Calu3 (cell line): ENCODE measurements around the gene MSL3B.

Source experiments
- BruUV-seq: library from RNA; stranded (reverse); fragments of 400-500 nt; replicated peaks from 2 replicates; lab custom pipeline; 2021; lab: Mats Ljungman, UMichigan
- CTCF ChIA-PET: fragments of 300-600 bp; sonication (Branson Sonifier 250); formaldehyde crosslinking; loops from one replicate; lab custom pipeline; 2022; ENCODE audit warnings: antibody characterized with exemption; lab: Charles Lee
- DNase-seq: peaks from one replicate; pipeline ENCODE4 v3.0.0; 2022
- H3K27ac Mint-ChIP-seq: one replicate; pipeline ENCODE4 v1.8.0; 2022; ENCODE audit warnings: mixed read lengths; ENCODE audit not compliant: unreplicated experiment
- H3K27me3 Mint-ChIP-seq: one replicate; pipeline ENCODE4 v1.8.0; 2022; ENCODE audit warnings: mixed read lengths; ENCODE audit not compliant: unreplicated experiment
- H3K36me3 Mint-ChIP-seq: one replicate; pipeline ENCODE4 v1.8.0; 2022; ENCODE audit warnings: mild to moderate bottlenecking, moderate library complexity, mixed read lengths; ENCODE audit not compliant: insufficient read depth, unreplicated experiment
- H3K4me1 Mint-ChIP-seq: one replicate; pipeline ENCODE4 v1.8.0; 2022; ENCODE audit warnings: mild to moderate bottlenecking, low read depth, mixed read lengths; ENCODE audit not compliant: unreplicated experiment
- H3K4me3 Mint-ChIP-seq: one replicate; pipeline ENCODE4 v1.8.0; 2022; ENCODE audit warnings: mild to moderate bottlenecking, low read depth, moderate library complexity, mixed read lengths; ENCODE audit not compliant: unreplicated experiment
- H3K9me3 Mint-ChIP-seq: one replicate; pipeline ENCODE4 v1.8.0; 2022; ENCODE audit warnings: low read depth, mixed read lengths; ENCODE audit not compliant: unreplicated experiment
- intact Hi-C: fragments of 100-400 bp; cut with micrococcal nuclease; formaldehyde crosslinking; loops from one replicate; pipeline ENCODE4 v1.10.0; 2022; ENCODE audit not compliant: unreplicated experiment
- TF ChIP-seq, protein P1 (sequence below): fragments of 200-600 bp; IDR thresholded peaks from one replicate; pipeline ENCODE4 v1.8.0; 2022; ENCODE audit warnings: antibody characterized with exemption; ENCODE audit not compliant: unreplicated experiment

The MSL3B gene

DNA sequence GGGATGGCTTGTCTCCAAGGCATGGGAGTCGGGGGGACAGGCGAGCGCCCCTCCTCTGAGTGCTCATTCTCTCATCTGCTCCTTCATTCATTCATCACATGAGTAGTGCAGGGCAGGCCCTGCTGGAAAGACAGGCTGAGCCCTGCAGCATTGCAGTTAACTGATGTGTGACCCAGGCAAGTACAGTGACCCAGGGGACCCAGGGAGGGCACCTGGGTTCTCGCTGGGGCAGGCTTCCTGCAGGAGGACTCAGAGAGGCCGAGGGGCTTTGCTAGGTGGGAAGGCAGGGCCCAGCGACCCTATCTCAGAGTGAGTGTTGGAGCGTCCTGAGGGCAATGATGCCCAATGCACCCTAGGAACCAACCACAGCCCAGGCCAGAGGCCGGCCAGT lies 44.5 kb downstream of the MSL3B start:
- intact Hi-C loops, result no loop called here
- Mint-ChIP-seq H3K9me3 (no peaks in the 10 kb centered on the region), H3K4me1 (no peaks in the 10 kb centered on the region), H3K36me3 (no peaks in the 10 kb centered on the region), H3K4me3 (no peak overlapping the region), H3K27ac (no peak overlapping the region), H3K27me3 (peaks cover 20% of the 10 kb centered on the region)
- no TSS peak for BruUV-seq
- TF ChIP-seq, protein P1, sequence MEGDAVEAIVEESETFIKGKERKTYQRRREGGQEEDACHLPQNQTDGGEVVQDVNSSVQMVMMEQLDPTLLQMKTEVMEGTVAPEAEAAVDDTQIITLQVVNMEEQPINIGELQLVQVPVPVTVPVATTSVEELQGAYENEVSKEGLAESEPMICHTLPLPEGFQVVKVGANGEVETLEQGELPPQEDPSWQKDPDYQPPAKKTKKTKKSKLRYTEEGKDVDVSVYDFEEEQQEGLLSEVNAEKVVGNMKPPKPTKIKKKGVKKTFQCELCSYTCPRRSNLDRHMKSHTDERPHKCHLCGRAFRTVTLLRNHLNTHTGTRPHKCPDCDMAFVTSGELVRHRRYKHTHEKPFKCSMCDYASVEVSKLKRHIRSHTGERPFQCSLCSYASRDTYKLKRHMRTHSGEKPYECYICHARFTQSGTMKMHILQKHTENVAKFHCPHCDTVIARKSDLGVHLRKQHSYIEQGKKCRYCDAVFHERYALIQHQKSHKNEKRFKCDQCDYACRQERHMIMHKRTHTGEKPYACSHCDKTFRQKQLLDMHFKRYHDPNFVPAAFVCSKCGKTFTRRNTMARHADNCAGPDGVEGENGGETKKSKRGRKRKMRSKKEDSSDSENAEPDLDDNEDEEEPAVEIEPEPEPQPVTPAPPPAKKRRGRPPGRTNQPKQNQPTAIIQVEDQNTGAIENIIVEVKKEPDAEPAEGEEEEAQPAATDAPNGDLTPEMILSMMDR, result no peak
- DNase-seq, result no peak
- CTCF ChIA-PET, result interaction anchor here (1.1 kb wide), 1 partner anchor 64 kb away, joined by 3 read pairs; the partner anchor contains the start of gene UGT1A1

- no peak for DNase-seq
- CTCF ChIA-PET, result no interaction called here
- intact Hi-C loops, result no loop called here
- TF ChIP-seq, protein P1, result no peak
- Mint-ChIP-seq H3K4me3 (no peak overlapping the region), H3K27ac (no peak overlapping the region), H3K4me1 (no peaks in the 10 kb centered on the region), H3K36me3 (peaks cover 2% of the 10 kb centered on the region), H3K27me3 (peaks cover 20% of the 10 kb centered on the region), H3K9me3 (no peaks in the 10 kb centered on the region)
- no TSS peak for BruUV-seq
Measured at GRCh38 chr2:233822781-233823730, 45.1 kb downstream of the MSL3B start.

DNA sequence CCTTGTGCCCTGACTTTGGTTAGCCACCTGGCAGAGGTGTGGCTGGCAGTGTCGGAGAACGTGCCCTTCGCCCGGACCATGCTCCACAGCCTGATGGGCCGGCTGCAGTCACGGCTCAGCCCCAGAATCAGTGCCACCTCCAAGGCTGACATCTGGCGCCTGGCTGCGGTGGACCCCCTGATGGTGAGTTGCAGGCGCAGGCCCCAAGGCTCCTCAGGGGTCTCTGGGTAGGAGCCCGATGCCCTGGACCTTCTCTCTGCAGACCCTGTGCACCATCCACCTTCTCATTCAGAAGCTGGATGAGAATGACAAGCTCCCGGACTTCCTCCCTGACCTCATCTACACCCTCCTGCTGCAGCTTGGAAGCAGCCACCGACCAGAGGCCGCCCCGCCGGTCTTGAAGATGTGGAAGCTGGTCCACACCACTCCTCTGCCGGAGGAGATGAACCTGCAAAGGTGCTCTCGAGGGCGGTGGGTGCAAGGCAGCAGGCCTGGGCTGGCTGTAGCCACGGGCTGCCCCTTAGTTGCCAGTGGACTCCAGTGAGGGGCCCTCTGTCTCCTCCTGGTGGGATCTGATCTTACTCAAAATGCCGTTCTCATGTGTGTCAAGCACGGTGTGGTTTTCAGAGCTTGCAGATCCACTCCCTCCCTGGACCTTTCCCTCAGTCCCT lies 46.0 kb downstream of the MSL3B start:
- BruUV-seq, result no TSS peak

DNA sequence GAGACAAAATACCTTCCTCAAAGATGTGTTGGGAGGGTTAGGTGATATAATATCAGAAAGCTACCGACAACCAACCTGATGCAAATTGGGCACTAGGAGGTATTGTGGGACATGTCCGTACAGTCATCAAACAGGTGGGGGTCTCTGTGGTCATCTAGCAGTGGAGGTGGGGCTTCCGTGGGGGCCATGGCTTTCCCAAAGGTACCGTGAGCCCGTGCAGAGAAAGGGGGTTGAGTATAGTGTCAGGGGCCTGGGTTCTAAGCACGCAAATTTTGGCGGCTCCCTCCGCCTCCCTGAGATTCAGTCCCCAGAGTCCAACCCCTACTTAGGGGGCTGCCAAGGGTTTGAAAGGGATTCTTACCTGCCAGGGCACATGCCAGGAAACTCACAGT lies 46.5 kb downstream of the MSL3B start:
- Mint-ChIP-seq H3K27ac (no peak overlapping the region), H3K36me3 (peaks cover 5% of the 10 kb centered on the region), H3K27me3 (peaks cover 20% of the 10 kb centered on the region), H3K4me1 (no peaks in the 10 kb centered on the region), H3K4me3 (no peak overlapping the region), H3K9me3 (no peaks in the 10 kb centered on the region)
- CTCF ChIA-PET, result no interaction called here
- BruUV-seq, result no TSS peak
- no peak for DNase-seq
- intact Hi-C loops, result no loop called here
- TF ChIP-seq, protein P1, result no peak

More for the DNA sequence above, 46.0 kb downstream of the MSL3B start:
- no peak for DNase-seq
- Mint-ChIP-seq H3K9me3 (no peaks in the 10 kb centered on the region), H3K27ac (no peak overlapping the region), H3K36me3 (peaks cover 5% of the 10 kb centered on the region), H3K27me3 (peaks cover 20% of the 10 kb centered on the region), H3K4me3 (no peak overlapping the region), H3K4me1 (no peaks in the 10 kb centered on the region)
- intact Hi-C loops, result no loop called here
- TF ChIP-seq, protein P1, result no peak
- CTCF ChIA-PET, result no interaction called here
